HUES64 (cell line): ENCODE measurements around the gene TEKTIP1.
A peak's percentile ranks its signal among the peaks of the same experiment; 100 is the strongest.
"Not testable (repeated sequence)": the region's sequence is repeated elsewhere in the genome, so short reads cannot be mapped to it uniquely, and the experiment has no call there.

Experiments used
- H3K27ac ChIP-seq: 2 replicates; pipeline ENCODE4 v1.7.0; 2013; ENCODE audit warnings: low read depth, low read length, inconsistent platforms
- H3K27me3 ChIP-seq: 2 replicates; pipeline ENCODE4 v1.6.1; 2013; ENCODE audit warnings: mild to moderate bottlenecking, low read length; ENCODE audit not compliant: insufficient read depth
- H3K36me3 ChIP-seq: 2 replicates; pipeline ENCODE4 v1.6.1; 2013; ENCODE audit warnings: mild to moderate bottlenecking, low read length; ENCODE audit not compliant: insufficient read depth
- H3K4me1 ChIP-seq: 2 replicates; pipeline ENCODE4 v1.6.1; 2013; ENCODE audit warnings: mild to moderate bottlenecking, low read length, moderate library complexity; ENCODE audit not compliant: insufficient read depth
- H3K4me3 ChIP-seq: 2 replicates; pipeline ENCODE4 v1.5.1; 2013; ENCODE audit warnings: mild to moderate bottlenecking, low read length, moderate library complexity
- H3K9ac ChIP-seq: 2 replicates; pipeline ENCODE4 v1.6.1; 2013; ENCODE audit warnings: mild to moderate bottlenecking, low read depth, low read length
- H3K9me3 ChIP-seq: 2 replicates; pipeline ENCODE4 v1.6.1; 2013; ENCODE audit warnings: low read depth, low read length; ENCODE audit not compliant: insufficient read depth
- WGBS: fragments of 150-250, 120-280 bp; methylation state at CpG from one replicate; pipeline ENCODE4 v1.1.7; 2013; ENCODE audit warnings: missing lambda C conversion rate; 5-methylcytosine and 5-hydroxymethylcytosine counted together

The TEKTIP1 gene

DNA sequence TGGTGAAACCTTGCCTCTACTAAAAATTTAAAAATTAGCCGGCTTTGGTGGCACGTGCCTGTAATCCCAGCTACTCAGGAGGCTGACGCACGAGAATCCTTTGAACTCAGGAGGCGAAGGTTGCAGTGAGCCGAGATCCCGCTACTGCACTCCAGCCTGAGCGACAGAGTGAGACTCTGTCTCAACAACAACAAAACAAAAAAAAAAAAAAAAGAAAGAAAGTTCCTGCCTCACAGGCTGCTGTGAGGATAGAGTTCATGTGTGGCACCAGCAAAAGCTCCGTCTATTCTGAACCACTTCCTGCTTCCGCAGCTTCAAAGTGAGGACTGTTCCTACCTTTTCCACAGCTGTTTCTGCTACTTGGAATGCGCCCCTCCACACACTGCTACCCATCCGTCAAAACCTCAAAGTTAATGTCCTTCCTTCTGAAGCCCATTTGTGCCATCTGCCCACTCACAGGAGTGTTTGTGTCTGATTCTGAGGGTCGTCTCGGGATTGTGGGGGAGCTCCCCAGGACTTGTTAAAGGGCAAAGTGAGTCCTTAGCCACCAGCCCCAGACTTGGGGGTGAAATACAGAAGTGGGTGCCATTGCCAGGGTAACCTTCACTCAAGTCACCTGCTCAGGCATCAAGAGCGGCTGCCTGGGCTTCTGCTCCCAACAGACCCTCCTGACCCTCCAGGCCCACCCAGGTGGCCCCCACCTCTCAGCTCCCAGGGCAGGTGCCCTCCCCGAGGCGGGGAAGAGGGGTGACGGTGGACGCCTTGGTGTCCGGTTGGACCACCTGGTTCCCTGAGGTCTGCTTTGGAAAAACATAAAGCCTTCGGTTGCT is 15.5 kb downstream of the TEKTIP1 start:
- no peaks in the 10 kb centered on the region for H3K4me1 ChIP-seq
- no peaks in the 10 kb centered on the region; the same call in none of the 2 replicates for H3K27me3 ChIP-seq
- no peaks in the 10 kb centered on the region for H3K9me3 ChIP-seq
- 0 out of 2 replicates have a peak, but pooled peaks cover 4% of the 10 kb centered on the region for H3K36me3 ChIP-seq
- no peak overlapping the region for H3K9ac ChIP-seq
- 92% methylated on average over 20 of the region's 21 CpGs for WGBS
- H3K4me3 ChIP-seq, result no peak overlapping the region
- H3K27ac ChIP-seq, result no peak overlapping the region

DNA sequence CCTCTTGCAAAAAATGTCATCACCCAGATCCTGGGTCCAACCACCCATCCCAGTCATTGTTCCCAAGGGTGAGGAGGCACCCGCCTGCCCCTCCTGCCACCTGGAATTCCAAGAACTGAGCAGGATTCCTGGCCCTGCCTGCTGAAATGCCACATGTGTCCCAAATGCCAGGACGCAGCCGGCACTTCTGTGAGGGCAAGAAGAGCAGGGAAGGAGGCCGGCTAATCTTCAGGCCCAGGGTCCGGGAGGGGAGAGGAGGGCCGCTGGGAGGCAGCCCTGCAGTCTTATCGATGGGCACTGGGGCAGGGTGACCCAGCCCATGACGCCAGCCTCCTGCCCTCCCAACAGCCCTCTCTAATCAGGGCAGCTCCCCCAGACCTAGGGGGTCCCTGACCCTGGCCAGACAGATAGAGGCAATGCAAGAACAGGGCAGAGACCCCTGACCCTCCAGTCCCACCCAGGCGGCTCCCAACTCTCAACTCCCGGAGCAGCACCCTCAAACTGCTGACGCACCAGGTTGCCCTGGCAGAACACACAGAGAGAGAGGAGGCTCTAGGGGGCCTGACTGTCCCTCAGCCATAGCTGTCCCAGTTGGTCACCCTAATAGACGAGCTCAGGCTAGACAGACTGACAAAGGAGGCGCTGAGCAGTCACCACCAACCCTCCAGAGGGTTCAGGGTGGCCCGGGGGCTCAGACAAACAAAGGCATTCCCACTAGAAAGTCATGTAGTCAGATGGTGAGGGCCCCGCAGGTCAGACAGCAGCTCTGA is 16.9 kb downstream of the TEKTIP1 start:
- no peaks in the 10 kb centered on the region for H3K9me3 ChIP-seq
- no peaks in the 10 kb centered on the region; the same call in none of the 2 replicates for H3K27me3 ChIP-seq
- H3K36me3 ChIP-seq, result 0 out of 2 replicates have a peak, but pooled peaks cover 3% of the 10 kb centered on the region
- WGBS, result 91% methylated on average over 15 of the region's 15 CpGs
- no peak overlapping the region for H3K27ac ChIP-seq
- no peaks in the 10 kb centered on the region for H3K4me1 ChIP-seq
- H3K4me3 ChIP-seq, result peak overlapping the region; percentile 94; the same call in 1 of the 2 replicates
- no peak overlapping the region for H3K9ac ChIP-seq

DNA sequence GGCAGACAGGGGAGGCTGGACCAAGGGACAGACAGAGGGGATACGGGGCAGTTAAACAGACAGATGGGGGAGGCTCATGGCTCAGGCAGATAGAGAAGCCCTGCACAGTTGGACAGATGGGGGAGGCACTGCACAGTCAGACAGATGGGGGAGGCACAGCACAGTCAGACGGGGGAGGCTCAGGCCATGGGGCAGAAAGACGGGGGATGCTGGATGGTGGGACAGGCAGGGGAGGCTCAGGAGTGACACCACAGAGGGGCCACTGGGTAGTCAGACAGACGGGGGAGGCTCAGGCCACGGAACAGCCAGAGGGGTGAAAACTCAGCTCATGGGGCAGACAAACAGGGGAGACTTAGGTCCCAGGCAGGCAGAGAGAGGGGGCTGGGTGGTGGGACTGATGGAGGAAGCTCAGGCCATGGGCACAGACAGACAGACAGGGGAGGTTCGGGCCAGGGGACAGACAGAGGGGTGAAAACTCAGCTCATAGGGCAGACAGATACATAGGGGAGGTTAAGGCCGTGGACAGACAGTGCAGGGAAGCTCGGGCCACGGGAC is 17.5 kb downstream of the TEKTIP1 start:
- H3K4me1 ChIP-seq, result no peaks in the 10 kb centered on the region
- no peak overlapping the region for H3K27ac ChIP-seq
- H3K9ac ChIP-seq, result peak overlapping the region; percentile 75; the same call in 1 of the 2 replicates
- WGBS, result 54% methylated on average over 9 of the region's 9 CpGs
- H3K4me3 ChIP-seq, result peak overlapping the region; percentile 94
- no peaks in the 10 kb centered on the region for H3K9me3 ChIP-seq
- no peaks in the 10 kb centered on the region for H3K36me3 ChIP-seq
- H3K27me3 ChIP-seq, result no peaks in the 10 kb centered on the region; the same call in none of the 2 replicates

DNA sequence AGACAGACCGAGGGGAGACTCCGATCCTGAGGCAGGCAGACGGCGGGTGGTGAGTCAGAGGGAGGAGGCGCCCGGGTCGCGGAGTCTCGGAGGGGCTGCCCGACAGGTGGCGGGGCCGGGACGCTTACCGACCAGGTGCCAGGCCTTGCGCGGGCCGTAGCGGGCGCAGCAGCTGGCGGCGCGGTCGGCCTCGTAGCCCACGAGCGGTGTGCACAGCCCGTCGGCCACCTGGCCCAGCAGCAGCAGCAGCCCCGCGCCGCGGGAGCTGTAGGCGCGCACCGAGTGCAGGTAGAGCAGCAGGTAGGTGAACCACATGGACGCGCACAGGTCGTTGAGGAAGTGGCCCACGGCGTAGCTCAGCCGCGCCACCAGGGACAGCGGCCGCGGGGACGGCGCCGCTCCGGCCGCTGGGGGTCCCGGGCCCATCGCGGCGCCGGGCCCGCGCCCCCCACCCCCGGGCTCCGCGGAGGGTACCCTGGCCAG is 18.0 kb downstream of the TEKTIP1 start:
- Histone ChIP-seq H3K27me3 (no peaks in the 10 kb centered on the region; the same call in none of the 2 replicates), H3K27ac (no peak overlapping the region), H3K36me3 (no peaks in the 10 kb centered on the region), H3K9me3 (no peaks in the 10 kb centered on the region), H3K9ac (peak overlapping the region; percentile 75), H3K4me3 (peak overlapping the region; percentile 94), H3K4me1 (no peaks in the 10 kb centered on the region)
- under 1% methylated on average over 60 of the region's 60 CpGs for WGBS

DNA sequence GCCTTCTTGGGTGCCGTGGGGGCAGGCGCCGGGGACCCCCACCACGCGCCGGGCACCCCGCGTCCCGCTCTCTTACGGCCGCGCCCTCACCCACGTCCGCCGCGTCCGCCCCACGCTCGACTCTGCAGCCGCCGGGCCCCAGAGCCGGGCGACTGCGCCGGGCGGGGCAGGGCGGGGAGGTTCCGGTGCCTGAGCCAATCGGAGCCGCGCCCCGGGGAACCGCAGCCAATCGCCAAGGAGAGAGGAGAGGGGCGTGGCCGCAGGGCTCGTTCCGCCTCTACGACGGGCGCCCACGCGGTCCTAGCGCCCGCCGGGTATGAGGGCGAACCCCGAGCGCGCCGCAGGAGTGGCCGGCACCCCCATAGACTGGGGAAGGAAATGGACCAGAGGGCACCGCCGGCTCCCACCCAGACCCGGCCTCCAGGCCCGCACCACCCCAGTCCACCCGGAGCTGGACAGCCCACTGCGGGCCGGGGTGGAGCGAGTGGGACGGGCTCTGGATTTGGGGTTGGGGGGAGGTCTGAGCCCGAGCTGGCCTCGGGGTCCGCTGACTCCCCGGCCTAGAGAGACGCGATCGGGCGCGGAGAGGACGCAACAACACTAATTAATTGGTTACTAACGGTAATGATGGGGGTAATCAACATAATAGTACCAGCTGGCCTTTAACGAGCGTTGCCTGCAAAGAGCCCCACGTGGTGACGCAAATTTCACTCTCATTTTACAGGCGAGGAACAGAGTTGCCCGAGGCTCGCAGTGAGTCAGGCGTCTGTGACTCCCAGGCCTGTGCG is 18.7 kb downstream of the TEKTIP1 start, which contains the start of gene MFSD12:
Gene MFSD12 (minus strand): TSS at position 126 of the 788 bp plus-strand sequence. CDS start 183 bp downstream, outside the sequence.
- Histone ChIP-seq H3K9me3 (no peaks in the 10 kb centered on the region), H3K36me3 (no peaks in the 10 kb centered on the region), H3K27me3 (no peaks in the 10 kb centered on the region; the same call in none of the 2 replicates), H3K4me1 (no peaks in the 10 kb centered on the region), H3K4me3 (peak within 1 kb of the TSS; percentile 94), H3K27ac (no peak within 1 kb of the TSS), H3K9ac (peak within 1 kb of the TSS; percentile 75)
- under 1% methylated on average over 81 of the region's 81 CpGs for WGBS

DNA sequence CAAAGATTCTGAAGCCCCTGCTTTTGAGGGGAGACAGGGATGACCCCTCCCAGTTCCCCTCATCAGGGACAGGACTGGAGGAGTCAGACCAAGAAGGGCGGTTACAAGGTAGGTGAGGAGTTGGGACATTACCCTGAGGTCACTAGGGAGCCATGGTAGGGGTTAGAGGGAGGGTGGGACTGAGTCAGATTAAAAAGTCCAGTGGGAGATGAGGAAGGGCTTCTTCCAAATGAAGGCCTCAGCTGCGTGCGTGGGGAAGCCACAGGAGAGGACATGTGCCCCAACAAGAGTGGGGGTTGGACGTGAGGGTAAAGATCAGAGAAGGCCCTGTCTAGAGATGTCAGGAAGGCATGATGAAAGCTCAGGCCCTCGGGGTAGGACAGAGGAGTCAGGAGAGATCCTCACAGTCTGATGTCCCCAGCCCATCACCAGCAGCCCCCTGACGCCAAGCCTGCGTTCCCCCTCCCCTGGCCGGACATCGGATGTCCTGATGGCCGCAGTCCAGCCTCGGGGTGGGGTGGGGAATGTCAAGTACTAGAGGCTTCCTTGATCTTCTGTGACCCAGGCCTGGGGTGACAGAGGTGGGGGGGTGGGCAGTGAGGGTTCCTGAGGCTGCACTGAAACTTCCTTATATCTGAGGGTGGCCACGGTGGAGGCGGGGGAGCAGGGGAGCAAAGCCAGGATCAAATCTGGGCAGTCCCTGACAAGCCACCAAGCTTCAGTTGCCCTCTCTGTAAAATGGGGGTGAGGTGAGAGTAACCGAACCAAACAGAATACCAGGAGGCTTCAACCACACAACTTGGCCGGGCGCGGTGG is 24.9 kb downstream of the TEKTIP1 start:
- Histone ChIP-seq H3K4me1 (no peaks in the 10 kb centered on the region), H3K36me3 (no peaks in the 10 kb centered on the region), H3K9me3 (no peaks in the 10 kb centered on the region), H3K27ac (no peak overlapping the region), H3K4me3 (no peak overlapping the region), H3K27me3 (no peaks in the 10 kb centered on the region), H3K9ac (no peak overlapping the region)
- 94% methylated on average over 17 of the region's 17 CpGs for WGBS

DNA sequence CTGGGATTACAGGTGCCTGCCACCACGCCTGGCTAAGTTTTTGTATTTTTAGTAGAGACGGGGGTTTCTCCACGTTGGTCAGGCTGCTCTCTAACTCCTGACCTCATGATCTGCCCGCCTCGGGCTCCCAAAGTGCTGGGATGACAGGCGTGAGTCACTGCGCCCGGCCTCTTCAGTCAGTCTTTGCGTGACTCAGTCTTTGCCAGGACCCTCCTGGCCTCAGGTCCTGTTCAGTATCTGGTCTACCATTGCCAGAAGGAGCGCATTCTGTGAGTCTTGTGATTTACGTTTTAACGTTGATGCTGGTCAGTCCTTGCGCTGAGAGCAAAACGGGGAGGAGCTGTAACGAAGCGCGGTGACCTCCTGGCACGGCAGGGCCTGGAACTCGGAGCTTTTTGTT is 26.2 kb downstream of the TEKTIP1 start:
- no peak overlapping the region for H3K27ac ChIP-seq
- H3K36me3 ChIP-seq, result no peaks in the 10 kb centered on the region
- no peaks in the 10 kb centered on the region for H3K27me3 ChIP-seq
- H3K4me3 ChIP-seq, result no peak overlapping the region
- 80% methylated on average over 19 of the region's 19 CpGs for WGBS
- no peak overlapping the region for H3K9ac ChIP-seq
- no peaks in the 10 kb centered on the region for H3K4me1 ChIP-seq
- no peaks in the 10 kb centered on the region for H3K9me3 ChIP-seq

DNA sequence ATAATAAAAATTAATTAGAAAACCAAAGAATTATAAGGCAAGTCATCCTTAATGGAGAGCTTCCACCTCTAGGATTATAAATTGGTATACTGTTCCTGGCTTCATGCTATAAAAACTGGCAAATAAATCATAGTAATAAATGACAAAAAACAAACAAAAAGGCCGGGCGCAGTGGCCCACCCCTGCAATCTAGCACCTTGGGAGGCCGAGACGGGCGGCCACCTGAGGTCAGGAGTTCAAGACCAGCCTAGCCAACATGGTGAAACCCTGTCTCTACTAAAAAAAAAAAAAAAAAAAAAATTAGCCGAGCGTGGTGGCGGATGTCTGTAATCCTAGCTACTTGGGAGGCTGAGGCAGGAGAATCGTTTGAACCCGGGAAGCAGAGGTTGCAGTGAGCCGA is 31.1 kb downstream of the TEKTIP1 start:
- H3K27me3 ChIP-seq, H3K4me1 ChIP-seq, H3K27ac ChIP-seq, H3K9ac ChIP-seq, H3K4me3 ChIP-seq, H3K36me3 ChIP-seq, H3K9me3 ChIP-seq: not testable (repeated sequence)
- 90% methylated on average over 11 of the region's 11 CpGs for WGBS

DNA sequence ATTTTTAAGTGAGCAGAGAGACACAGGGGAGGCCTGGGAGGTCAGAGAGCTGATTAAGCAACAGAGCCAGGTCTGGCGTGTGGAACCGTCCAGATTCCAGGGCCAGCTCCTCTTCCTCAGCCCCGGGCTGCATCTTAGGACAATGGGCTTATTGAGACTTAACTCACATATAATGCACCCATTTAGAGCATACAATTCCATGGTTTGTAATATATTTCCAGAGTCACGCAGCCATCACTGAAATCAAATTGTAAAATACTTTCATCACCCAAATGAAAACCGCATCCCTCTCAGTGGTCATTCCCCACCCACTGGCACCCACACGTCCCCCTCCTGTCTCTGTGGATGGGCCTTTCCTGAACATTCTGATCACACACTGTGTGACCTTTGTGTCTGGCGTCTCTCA is 31.6 kb downstream of the TEKTIP1 start:
- no peak overlapping the region for H3K4me3 ChIP-seq
- H3K4me1 ChIP-seq, result no peaks in the 10 kb centered on the region
- H3K9ac ChIP-seq, result no peak overlapping the region
- H3K9me3 ChIP-seq, result no peaks in the 10 kb centered on the region
- no peaks in the 10 kb centered on the region for H3K27me3 ChIP-seq
- peaks cover 7% of the 10 kb centered on the region for H3K36me3 ChIP-seq
- H3K27ac ChIP-seq, result no peak overlapping the region
- 92% methylated on average over 7 of the region's 7 CpGs for WGBS
